ENCODE results near the gene ARHGAP4. TPM values are rescaled to one million over a fixed set of nuclear protein-coding genes. Genes with fewer than 3 reads are reported as not detected.

The ARHGAP4 gene
- polyA plus RNA-seq (2012; ENCODE audit: insufficient read depth, insufficient read length, low read depth): 107 TPM

GRCh38 chrX:153925739-153926551 lies at the start of gene ARHGAP4:
ARHGAP4 (minus strand) TSS chrX:153926264; CDS start chrX:153926202, 62 bp downstream.
- no peak for DNase-seq
- no peaks in the 10 kb centered on the region for H3K9me3 ChIP-seq
- no peak for TF ChIP-seq CTCF (IDR thresholded peaks at IDR 0.05; ENCODE audit: low read depth, low read length)
- peaks cover 10% of the 10 kb centered on the region for H3K36me3 ChIP-seq
- peaks cover 36% of the 10 kb centered on the region for H3K4me1 ChIP-seq
- no peaks in the 10 kb centered on the region for H3K27me3 ChIP-seq
- peak within 1 kb of the TSS; percentile 64 for H3K4me3 ChIP-seq (ENCODE audit: low read depth, low read length)

- DNase-seq: no peak
- Histone ChIP-seq H3K9me3 (no peaks in the 10 kb centered on the region), H3K4me1 (peaks cover 7% of the 10 kb centered on the region), H3K27me3 (no peaks in the 10 kb centered on the region), H3K4me3 (ENCODE audit: low read depth, low read length) (no peak overlapping the region), H3K36me3 (peaks cover 9% of the 10 kb centered on the region)
- TF ChIP-seq CTCF (IDR thresholded peaks at IDR 0.05; ENCODE audit: low read depth, low read length): no peak
These were observed 48.7 kb upstream of the ARHGAP4 start for GRCh38 chrX:153974726-153975286.

GRCh38 chrX:153974003-153974725 lies 48.1 kb upstream of the ARHGAP4 start:
- no peak for DNase-seq
- Histone ChIP-seq H3K27me3 (no peaks in the 10 kb centered on the region), H3K36me3 (peaks cover 9% of the 10 kb centered on the region), H3K4me3 (ENCODE audit: low read depth, low read length) (no peak overlapping the region; the same call in 1 of the 2 replicates), H3K4me1 (peaks cover 7% of the 10 kb centered on the region), H3K9me3 (no peaks in the 10 kb centered on the region)
- TF ChIP-seq CTCF (IDR thresholded peaks at IDR 0.05; ENCODE audit: low read depth, low read length): no peak

- DNase-seq: peak; percentile 54
- Histone ChIP-seq H3K4me3 (ENCODE audit: low read depth, low read length) (peak overlapping the region; percentile 56), H3K4me1 (peaks cover 7% of the 10 kb centered on the region), H3K9me3 (no peaks in the 10 kb centered on the region), H3K27me3 (no peaks in the 10 kb centered on the region), H3K36me3 (peaks cover 14% of the 10 kb centered on the region)
- no peak for TF ChIP-seq CTCF (IDR thresholded peaks at IDR 0.05; ENCODE audit: low read depth, low read length)
These were observed 47.3 kb upstream of the ARHGAP4 start for GRCh38 chrX:153973127-153974002.

GRCh38 chrX:153972368-153973126 lies 46.5 kb upstream of the ARHGAP4 start, which contains the start of gene TMEM187:
TMEM187 (plus strand) TSS chrX:153972754; CDS start chrX:153982063, 9,309 bp downstream.
- DNase-seq: peak; percentile 92
- Histone ChIP-seq H3K4me3 (ENCODE audit: low read depth, low read length) (peak within 1 kb of the TSS; percentile 93), H3K27me3 (no peaks in the 10 kb centered on the region), H3K4me1 (peaks cover 7% of the 10 kb centered on the region), H3K36me3 (peaks cover 23% of the 10 kb centered on the region), H3K9me3 (no peaks in the 10 kb centered on the region)
- TF ChIP-seq CTCF (IDR thresholded peaks at IDR 0.05; ENCODE audit: low read depth, low read length): no peak
